Astrocyte of the cerebellum (primary cell): ENCODE results near the gene ATL1.

Experiments
- DNase-seq: peaks from one replicate; pipeline ENCODE4 v3.0.0-alpha.2; 2011; ENCODE audit warnings: low read depth
- H3K4me3 ChIP-seq: 2 replicates; pipeline ENCODE4 v1.5.1; 2011; ENCODE audit warnings: mild to moderate bottlenecking, low read depth, low read length, moderate library complexity
- in situ Hi-C: cut with HindIII; loops from 2 replicates; pipeline ENCODE4 v1.10.0; 2017; ENCODE audit warnings: low sequenced_read_pairs
- TF ChIP-seq, protein P1 (sequence below): IDR thresholded peaks from 2 replicates; pipeline ENCODE4 v1.5.1; 2012; ENCODE audit warnings: low read length, low read depth, moderate library complexity, mild to moderate bottlenecking; ENCODE audit errors: missing control alignments

Gene ATL1

DNA sequence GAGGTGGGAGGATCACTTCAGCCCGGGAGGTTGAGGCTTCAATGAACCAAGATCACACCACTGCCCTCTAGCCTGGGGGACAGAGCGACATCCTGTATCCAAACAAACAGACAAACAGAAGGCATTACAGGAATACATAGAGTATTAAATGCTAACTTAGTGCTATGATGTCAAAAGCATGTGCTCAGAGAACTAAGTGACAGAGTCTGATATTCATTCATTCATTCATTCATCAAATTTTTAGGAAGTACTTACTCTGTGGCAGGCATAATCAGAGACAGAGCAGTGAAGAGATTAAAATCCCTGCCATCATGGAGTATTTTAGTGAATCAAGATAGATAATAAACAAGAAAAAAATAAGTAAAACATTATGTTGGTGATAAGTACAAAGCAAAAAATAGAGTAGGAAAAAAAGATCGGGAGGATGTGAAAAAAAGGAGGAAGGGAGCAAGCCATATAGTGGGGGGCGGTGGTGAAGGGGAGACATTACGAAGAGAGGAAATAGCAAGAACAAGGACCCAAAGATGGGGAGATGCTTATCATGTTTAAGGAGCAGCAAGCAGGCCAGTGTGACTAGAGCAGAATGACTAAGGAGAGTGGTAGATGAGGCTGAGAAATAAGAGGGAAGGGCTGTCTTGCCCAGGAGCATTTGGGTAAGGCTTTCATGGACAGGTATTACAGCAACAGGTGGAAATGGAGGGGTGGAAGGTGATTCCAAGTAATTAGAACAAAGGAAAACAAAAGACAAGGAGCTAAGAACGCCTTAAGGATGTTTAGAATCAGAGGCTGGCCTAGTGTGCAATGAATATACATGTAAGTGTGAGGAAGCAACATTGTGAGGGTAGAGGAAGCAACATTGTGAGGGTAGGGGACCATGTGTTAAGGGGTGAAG is 30.4 kb upstream of the ATL1 start:
- peak overlapping the region; percentile 89 for H3K4me3 ChIP-seq
- TF ChIP-seq, protein P1, sequence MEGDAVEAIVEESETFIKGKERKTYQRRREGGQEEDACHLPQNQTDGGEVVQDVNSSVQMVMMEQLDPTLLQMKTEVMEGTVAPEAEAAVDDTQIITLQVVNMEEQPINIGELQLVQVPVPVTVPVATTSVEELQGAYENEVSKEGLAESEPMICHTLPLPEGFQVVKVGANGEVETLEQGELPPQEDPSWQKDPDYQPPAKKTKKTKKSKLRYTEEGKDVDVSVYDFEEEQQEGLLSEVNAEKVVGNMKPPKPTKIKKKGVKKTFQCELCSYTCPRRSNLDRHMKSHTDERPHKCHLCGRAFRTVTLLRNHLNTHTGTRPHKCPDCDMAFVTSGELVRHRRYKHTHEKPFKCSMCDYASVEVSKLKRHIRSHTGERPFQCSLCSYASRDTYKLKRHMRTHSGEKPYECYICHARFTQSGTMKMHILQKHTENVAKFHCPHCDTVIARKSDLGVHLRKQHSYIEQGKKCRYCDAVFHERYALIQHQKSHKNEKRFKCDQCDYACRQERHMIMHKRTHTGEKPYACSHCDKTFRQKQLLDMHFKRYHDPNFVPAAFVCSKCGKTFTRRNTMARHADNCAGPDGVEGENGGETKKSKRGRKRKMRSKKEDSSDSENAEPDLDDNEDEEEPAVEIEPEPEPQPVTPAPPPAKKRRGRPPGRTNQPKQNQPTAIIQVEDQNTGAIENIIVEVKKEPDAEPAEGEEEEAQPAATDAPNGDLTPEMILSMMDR: no peak
- DNase-seq: no peak
- in situ Hi-C loops: loop anchor here (10.0 kb wide), 1 partner anchor 195 kb away; no protein-coding TSS in a partner anchor

GRCh38 chr14:50530358-50530757 is 29.6 kb upstream of the ATL1 start:
- TF ChIP-seq, protein P1: no peak
- in situ Hi-C loops: no loop called here
- DNase-seq: no peak
- H3K4me3 ChIP-seq: peak overlapping the region; percentile 89

GRCh38 chr14:50530794-50531365 is 29.1 kb upstream of the ATL1 start:
- no peak for DNase-seq
- peak overlapping the region; percentile 89 for H3K4me3 ChIP-seq
- TF ChIP-seq, protein P1: no peak
- in situ Hi-C loops: no loop called here

DNA sequence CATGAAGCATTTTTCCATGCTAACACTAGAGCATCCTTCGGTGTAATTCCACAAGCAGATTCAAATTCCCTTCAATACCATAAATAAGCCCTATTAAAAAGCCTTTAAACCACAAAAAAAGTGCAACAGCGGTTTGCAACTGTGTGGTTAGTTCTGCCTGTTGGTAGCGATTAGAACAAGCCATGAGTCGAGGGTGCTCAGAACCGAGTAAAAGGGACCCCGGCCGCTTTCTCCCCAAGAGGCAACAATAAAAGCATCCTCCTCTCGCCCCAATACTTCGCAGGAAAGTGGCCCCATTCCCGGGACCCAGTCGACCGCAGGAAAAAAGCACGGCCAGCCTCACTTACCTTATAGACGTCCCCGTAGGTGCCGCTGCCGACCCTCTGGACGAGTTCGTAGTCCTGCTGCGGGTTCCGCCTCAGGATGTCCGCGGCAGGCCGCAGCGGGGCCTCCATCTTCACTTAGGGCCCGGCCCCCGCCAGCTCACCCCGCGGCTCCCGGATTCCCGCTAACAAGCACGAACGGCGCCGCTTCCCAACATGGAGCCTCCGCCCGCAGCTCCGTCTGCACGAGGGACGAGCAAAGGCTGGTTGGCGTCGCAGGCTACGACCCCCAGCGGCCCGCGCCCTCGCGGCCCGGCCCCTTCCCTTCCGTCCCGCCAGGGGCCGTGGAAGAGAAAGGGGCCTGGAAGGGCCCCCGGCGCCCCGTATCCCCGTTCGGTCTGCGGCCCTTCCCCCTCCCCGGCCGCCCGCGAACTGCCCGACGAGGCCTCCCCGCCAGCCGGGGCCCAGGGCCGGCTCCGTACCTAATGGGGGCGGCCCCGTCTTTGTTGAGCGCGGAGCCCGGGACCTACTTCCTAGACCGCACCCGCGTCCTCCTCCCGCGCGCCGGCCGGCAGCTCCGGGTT is 28.1 kb upstream of the ATL1 start:
- no peak for DNase-seq
- TF ChIP-seq, protein P1: no peak
- peak overlapping the region; percentile 89 for H3K4me3 ChIP-seq
- in situ Hi-C loops: no loop called here

- in situ Hi-C loops: no loop called here
- H3K4me3 ChIP-seq: peak within 1 kb of the TSS; percentile 89
- peak; percentile 74 for DNase-seq
- TF ChIP-seq, protein P1: peak; percentile 84
Observed at GRCh38 chr14:50532502-50533240, 27.3 kb upstream of the ATL1 start, which contains the start of gene MAP4K5. Gene MAP4K5 (minus strand): TSS chr14:50532569. CDS start chr14:50532049, 520 bp downstream.
